Stimulated activated CD4-positive, alpha-beta T cell treated with anti-CD3 and anti-CD28 coated beads, Interleukin-1b, Interleukin-23, amount 100 ng/mL, for 1 hour (primary cell): Measurements from ENCODE around the gene SBNO1.
A peak's percentile ranks its signal among the peaks of the same experiment; 100 is the strongest.
"Not testable (repeated sequence)": the region's sequence is repeated elsewhere in the genome, so short reads cannot be mapped to it uniquely, and the experiment has no call there.

Experiments
- DNase-seq, 2 donors: peaks; one replicate each; pipeline ENCODE4 v3.0.0-alpha.2; 2020; ENCODE audit warnings: low read depth in 2 of 2

Gene SBNO1

GRCh38 chr12:123388951-123389559, 24.4 kb upstream of the SBNO1 start:
- no peak for DNase-seq

- DNase-seq, result peak in 1 of 2 donors; percentile 40
Observed at GRCh38 chr12:123388177-123388950, 23.7 kb upstream of the SBNO1 start.

DNA sequence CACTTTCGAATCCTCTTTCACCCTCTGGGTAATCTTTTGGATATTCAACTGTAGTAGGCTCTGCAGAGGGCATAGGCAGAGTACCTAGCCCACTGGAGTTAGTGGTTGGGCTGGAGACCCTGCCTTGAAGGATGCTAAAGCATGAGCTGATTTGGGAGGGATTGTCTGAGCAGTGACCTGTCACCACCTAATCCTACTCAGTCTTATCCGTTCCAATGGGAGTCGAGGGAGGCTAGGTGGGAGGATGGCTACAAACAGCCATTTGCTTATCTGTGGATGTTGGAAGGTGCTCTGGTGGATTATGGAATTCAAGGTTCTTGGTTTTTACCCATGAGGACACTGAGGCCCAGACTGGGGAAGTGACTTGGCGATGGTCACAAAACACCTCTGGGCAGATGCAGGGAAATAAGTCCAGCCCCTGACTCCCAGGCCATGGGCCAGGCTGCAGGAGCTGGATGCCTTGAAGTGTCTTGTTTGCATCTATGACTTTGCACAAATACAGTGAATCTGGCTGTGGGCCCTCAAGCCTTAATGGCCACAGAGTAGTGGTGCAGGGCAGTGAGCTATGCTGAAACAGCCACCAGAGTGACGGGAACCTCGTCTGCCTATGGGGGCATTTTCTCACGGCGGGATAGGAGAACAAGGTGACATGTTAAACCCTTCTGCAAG, 23.0 kb upstream of the SBNO1 start:
- no peak for DNase-seq

- not testable (repeated sequence) for DNase-seq
Observed at GRCh38 chr12:123385536-123385935, 20.9 kb upstream of the SBNO1 start.

DNA sequence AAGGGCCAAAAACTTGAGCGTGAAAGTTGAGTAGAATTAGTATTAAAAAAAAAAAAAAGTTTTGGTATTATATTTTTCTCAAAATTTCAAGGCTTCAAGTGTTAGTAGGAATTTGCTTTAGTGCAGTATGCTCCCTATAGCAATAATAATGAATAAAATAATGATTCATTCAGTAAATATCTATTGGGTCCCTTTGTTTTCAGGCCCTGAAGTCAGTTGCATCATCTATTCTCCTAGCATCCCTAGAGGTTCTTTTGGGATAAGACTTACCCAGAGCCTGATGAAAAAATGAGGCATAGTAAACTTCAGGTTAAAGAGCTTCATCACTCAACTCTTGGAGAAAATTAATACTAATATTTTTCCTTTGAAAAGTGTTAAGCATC, 20.3 kb upstream of the SBNO1 start:
- DNase-seq, result no peak

DNA sequence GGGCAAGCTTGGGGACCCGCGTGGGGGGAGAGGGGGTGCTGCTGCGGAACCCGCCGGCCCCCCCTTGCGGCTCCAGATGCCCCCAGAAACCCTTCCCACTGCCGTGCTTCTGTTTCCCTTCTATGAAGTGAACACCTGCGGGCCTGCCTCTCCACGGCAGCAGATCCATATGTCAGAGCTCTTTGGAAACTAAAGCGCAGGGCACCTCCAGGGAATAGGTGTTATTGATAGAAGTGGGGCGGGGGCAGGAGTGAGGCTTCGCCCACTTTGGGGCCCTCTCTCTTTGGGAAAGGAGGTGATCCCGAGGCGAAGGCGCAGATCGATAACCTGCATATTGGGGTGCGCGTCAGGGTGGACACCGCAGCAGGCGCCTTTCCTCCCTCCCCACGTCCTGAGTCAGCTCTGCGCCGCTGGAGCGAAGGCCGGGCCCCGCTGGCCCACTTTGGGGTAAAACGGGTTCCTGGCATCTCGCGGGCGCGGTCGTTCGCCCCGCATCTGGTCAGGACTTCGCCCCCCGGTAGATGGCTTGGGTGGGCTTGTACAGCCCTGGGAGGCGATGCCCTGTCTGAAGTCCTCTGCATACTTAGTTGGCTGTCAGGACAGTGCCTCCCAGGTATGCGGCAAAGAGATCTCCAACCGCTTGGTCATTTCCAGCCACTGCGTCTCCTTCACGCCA, 19.8 kb upstream of the SBNO1 start:
- DNase-seq, result no peak

DNA sequence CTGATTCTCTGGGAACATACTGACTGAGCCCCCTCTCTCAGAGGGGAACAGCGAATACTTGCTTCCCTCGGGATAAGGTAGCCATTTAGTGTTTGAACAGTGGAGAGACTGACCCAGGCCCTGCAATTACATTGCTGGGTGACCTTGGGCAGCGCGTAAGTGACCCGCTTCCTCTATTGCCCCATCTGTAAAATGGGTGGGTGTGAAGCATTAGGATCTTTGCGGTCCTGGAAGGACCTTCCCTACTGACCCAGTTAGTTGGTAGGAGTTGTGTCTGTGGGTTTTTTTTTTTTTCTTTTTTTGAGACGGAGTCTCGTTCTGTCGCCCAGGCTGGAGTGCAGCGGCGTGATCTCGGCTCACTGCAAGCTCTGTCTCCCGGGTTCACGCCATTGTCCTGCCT, 18.0 kb upstream of the SBNO1 start:
- DNase-seq, result no peak

DNA sequence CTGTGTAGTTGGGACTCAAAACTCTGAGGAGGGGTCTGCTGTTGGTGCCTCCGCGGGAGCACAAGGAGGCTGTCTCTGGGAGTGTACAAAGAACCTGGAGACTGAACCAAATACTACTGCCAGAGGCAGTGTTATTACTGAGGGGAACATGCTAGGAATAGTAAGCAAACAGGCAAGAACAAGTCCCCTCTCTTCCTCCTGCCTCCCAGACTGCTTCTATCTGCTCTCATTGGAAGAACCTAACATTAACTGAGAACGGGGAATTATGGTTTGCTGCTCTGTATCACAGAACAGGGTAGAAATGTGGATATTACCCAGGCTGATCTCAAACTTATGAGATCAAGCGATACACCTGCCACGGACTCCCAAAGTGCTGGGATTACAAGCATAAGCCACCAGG, 14.7 kb upstream of the SBNO1 start:
- DNase-seq, result no peak

- DNase-seq, result not testable (repeated sequence)
Observed at GRCh38 chr12:123372415-123372814, 7.8 kb upstream of the SBNO1 start.

DNA sequence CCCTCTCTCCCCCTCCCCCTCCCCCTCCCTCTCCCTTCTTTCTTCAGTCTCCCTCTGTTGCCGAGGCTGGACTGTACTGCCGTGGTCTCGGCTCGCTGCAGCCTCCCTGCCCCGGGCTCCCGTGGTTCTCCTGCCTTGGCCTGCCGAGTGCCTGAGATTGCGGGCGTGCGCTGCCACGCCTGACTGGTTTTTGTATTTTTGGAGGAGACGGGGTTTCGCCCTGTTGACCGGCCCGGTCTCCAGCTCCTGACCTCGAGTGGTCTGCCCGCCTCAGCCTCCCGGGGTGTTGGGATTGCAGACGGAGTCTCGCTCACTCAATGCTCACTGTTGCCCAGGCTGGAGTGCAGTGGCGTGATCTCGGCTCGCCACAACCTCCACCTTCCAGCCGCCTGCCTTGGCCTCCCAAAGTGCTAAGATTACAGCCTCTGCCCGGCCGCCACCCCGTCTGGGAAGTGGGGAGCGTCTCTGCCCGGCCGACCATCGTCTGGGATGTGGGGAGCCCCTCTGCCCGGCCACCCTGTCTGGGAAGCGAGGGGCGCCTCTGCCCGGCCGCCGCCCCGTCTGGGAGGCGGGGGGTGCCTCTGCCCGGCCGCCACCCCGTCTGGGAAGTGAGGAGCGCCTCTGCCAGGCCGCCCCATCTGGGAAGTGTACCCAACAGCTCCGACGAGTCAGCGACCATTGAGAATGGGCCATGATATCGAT, 7.2 kb upstream of the SBNO1 start:
- DNase-seq, result not testable (repeated sequence)

- DNase-seq, result no peak
Observed at GRCh38 chr12:123369229-123369628, 4.6 kb upstream of the SBNO1 start.

DNA sequence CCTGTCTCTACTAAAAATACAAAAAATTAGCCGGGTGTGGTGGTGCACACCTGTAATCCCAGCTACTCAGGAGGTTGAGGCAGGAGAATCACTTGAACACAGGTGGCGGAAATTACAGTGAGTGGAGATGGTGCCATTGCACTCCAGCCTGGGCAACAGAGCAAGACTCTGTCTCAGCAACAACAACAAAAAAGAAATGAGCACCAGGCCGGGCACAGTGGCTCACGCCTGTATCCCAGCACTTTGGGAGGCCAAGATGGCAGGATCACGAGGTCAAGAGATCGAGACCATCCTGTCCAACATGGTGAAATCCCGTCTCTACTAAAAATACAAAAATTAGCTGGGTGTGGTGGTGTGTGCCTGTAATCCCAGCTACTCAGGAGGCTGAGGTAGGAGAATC, 3.8 kb upstream of the SBNO1 start:
- DNase-seq, result not testable (repeated sequence)

GRCh38 chr12:123367511-123367910, 2.9 kb upstream of the SBNO1 start:
- DNase-seq, result no peak

GRCh38 chr12:123365025-123365917, 624 bp upstream of the SBNO1 start:
- DNase-seq, result peak; percentile 90 to 96

- DNase-seq, result no peak
Observed at GRCh38 chr12:123363740-123364531, 711 bp downstream of the SBNO1 start.

- DNase-seq, result no peak
Observed at GRCh38 chr12:123363390-123363739, 1.3 kb downstream of the SBNO1 start.

DNA sequence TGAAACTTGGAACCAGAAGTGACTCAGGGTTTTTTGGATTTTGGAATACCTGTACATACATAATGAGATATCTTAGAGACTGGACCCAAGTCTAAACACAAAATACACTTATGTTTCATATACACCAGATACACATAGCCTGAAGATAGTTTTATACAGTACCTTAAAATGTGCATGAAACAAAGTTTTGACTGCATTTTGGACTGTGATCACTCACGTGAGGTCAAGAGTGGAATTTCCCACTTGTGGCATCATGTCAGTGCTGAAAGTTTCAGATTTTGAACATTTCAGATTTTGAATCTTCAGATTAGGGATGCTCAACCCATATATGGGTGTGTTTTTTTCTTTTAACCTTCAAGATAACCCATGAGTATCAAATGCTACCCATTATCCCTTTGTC, 6.6 kb downstream of the SBNO1 start:
- DNase-seq, result no peak

- DNase-seq, result no peak
Observed at GRCh38 chr12:123356159-123356670, 8.4 kb downstream of the SBNO1 start.

GRCh38 chr12:123354600-123354999, 10.0 kb downstream of the SBNO1 start:
- no peak for DNase-seq

- no peak for DNase-seq
Observed at GRCh38 chr12:123351349-123351748, 13.3 kb downstream of the SBNO1 start.
